Measurements from ENCODE around the gene TMEM95. TPM values are rescaled to one million over a fixed set of nuclear protein-coding genes. Genes with fewer than 3 reads are reported as not detected.

Gene TMEM95
- not detected in 3 replicates for polyA plus RNA-seq
- polyA plus RNA-seq (2011; ENCODE audit: low read depth), result not detected
- not detected in 2 replicates for polyA plus RNA-seq (2011; cell fraction: cytosol; rRNA removed)
- polyA plus RNA-seq (2011; cell fraction: nucleus; rRNA removed), result not detected in 2 replicates
- not detected in 2 replicates for polyA plus RNA-seq (2012; ENCODE audit: low replicate concordance)
- not detected in 3 replicates for polyA minus RNA-seq
- not detected for polyA minus RNA-seq (2011; cell fraction: cytosol; rRNA and poly(A)+ RNA removed)
- not detected in 2 replicates for polyA minus RNA-seq (2011; cell fraction: nucleus; rRNA and poly(A)+ RNA removed)

GRCh38 chr17:7355053-7355452 lies at the start of gene TMEM95:
TMEM95 (plus strand) TSS chr17:7355156; CDS start chr17:7355205, 49 bp downstream.
- TF ChIP-seq CTCF (optimal IDR thresholded peaks at IDR 0.05 in 1 of 3, IDR thresholded peaks at IDR 0.05 in 1 of 3, conservative IDR thresholded peaks at IDR 0.05 in 1 of 3; ENCODE audit: extremely low read depth in 1 of 3, insufficient read depth in 2 of 3, low read length in 3 of 3), result no peak
- TF ChIP-seq EZH2 (IDR thresholded peaks at IDR 0.05; ENCODE audit: low read length), result no peak
- no peaks in the 10 kb centered on the region for H3K9me3 ChIP-seq (ENCODE audit: control insufficient read depth, low read depth, low read length)
- dilution Hi-C loops (cut with MboI; ENCODE audit: extremely low pct_ligation_motif_present, low sequenced_read_pairs), result no loop called here
- no peak for DNase-seq (ENCODE audit: low read depth, low spot score)
- H3K27ac ChIP-seq (ENCODE audit: control insufficient read depth, insufficient read depth, low read length), result peak within 1 kb of the TSS; percentile 88
- peaks cover 23% of the 10 kb centered on the region for H3K79me2 ChIP-seq (ENCODE audit: control insufficient read depth, insufficient read depth, low read length)
- no peaks in the 10 kb centered on the region for H3K9me1 ChIP-seq (ENCODE audit: control insufficient read depth, extremely low read depth, insufficient read depth, low read length)
- H3K27me3 ChIP-seq (ENCODE audit: control insufficient read depth, extremely low read depth, insufficient read depth, low read length), result no peaks in the 10 kb centered on the region
- no peaks in the 10 kb centered on the region for H4K20me1 ChIP-seq (ENCODE audit: control insufficient read depth, extremely low read depth, insufficient read depth, low read length)
- peak within 1 kb of the TSS; percentile 69 for H3K9ac ChIP-seq (ENCODE audit: control insufficient read depth, extremely low read depth, insufficient read depth, low read length)
- no peak within 1 kb of the TSS for H2AFZ ChIP-seq (ENCODE audit: control insufficient read depth, low read length)
- no peaks in the 10 kb centered on the region for H3K36me3 ChIP-seq (ENCODE audit: control insufficient read depth in 2 of 2, extremely low read depth in 1 of 2, insufficient read depth in 2 of 2, low read length in 2 of 2)
- peak within 1 kb of the TSS; percentile 95 for H3K4me2 ChIP-seq (ENCODE audit: control insufficient read depth, extremely low read depth, insufficient read depth, low read depth, low read length)
- no peak for FAIRE-seq
- peaks cover 36% of the 10 kb centered on the region for H3K4me1 ChIP-seq (ENCODE audit: control insufficient read depth, extremely low read depth, insufficient read depth, low read length)
- peak within 1 kb of the TSS; percentile 45 to 58 (median 54) for H3K4me3 ChIP-seq (ENCODE audit: control insufficient read depth in 2 of 3, extremely low read depth in 1 of 3, insufficient read depth in 2 of 3, low read depth in 1 of 3, low read length in 3 of 3)

GRCh38 chr17:7306911-7307685 lies 47.9 kb upstream of the TMEM95 start, which contains the start of gene EIF5A:
EIF5A (plus strand) TSS chr17:7307628; CDS start chr17:7309636, 2,008 bp downstream.
- peak within 1 kb of the TSS; percentile 99 for H3K27ac ChIP-seq (ENCODE audit: control insufficient read depth, insufficient read depth, low read length)
- H4K20me1 ChIP-seq (ENCODE audit: control insufficient read depth, extremely low read depth, insufficient read depth, low read length), result peaks cover 32% of the 10 kb centered on the region
- H3K4me3 ChIP-seq (ENCODE audit: control insufficient read depth in 2 of 3, extremely low read depth in 1 of 3, insufficient read depth in 2 of 3, low read depth in 1 of 3, low read length in 3 of 3), result peak within 1 kb of the TSS; percentile 93 to 99 (median 95)
- TF ChIP-seq EZH2 (IDR thresholded peaks at IDR 0.05; ENCODE audit: low read length) (no peak), CTCF (optimal IDR thresholded peaks at IDR 0.05 in 1 of 3, IDR thresholded peaks at IDR 0.05 in 1 of 3, conservative IDR thresholded peaks at IDR 0.05 in 1 of 3; ENCODE audit: extremely low read depth in 1 of 3, insufficient read depth in 2 of 3, low read length in 3 of 3) (no peak)
- DNase-seq (ENCODE audit: low read depth, low spot score) (peak; percentile 99), FAIRE-seq (peak; percentile 94)
- H2AFZ ChIP-seq (ENCODE audit: control insufficient read depth, low read length), result peak within 1 kb of the TSS; percentile 97
- H3K4me1 ChIP-seq (ENCODE audit: control insufficient read depth, extremely low read depth, insufficient read depth, low read length), result peaks cover 23% of the 10 kb centered on the region
- peaks cover 42% of the 10 kb centered on the region for H3K79me2 ChIP-seq (ENCODE audit: control insufficient read depth, insufficient read depth, low read length)
- H3K9ac ChIP-seq (ENCODE audit: control insufficient read depth, extremely low read depth, insufficient read depth, low read length), result peak within 1 kb of the TSS; percentile 100
- no peaks in the 10 kb centered on the region for H3K27me3 ChIP-seq (ENCODE audit: control insufficient read depth, extremely low read depth, insufficient read depth, low read length)
- H3K4me2 ChIP-seq (ENCODE audit: control insufficient read depth, extremely low read depth, insufficient read depth, low read depth, low read length), result peak within 1 kb of the TSS; percentile 94
- dilution Hi-C loops (cut with MboI; ENCODE audit: extremely low pct_ligation_motif_present, low sequenced_read_pairs), result no loop called here
- H3K36me3 ChIP-seq (ENCODE audit: control insufficient read depth in 2 of 2, extremely low read depth in 1 of 2, insufficient read depth in 2 of 2, low read length in 2 of 2), result peaks cover 20 to 30% of the 10 kb centered on the region in 2 experiments
- H3K9me1 ChIP-seq (ENCODE audit: control insufficient read depth, extremely low read depth, insufficient read depth, low read length), result no peaks in the 10 kb centered on the region
- no peaks in the 10 kb centered on the region for H3K9me3 ChIP-seq (ENCODE audit: control insufficient read depth, low read depth, low read length)

Measured in keratinocyte (primary cell).